Esophagus muscularis mucosa (tissue), 4 donors: ENCODE results near the gene TMEM222. TPM values are rescaled to one million over a fixed set of nuclear protein-coding genes. Genes with fewer than 3 reads are reported as not detected.

Experiments
- DNase-seq: peaks from one replicate; pipeline ENCODE4 v3.0.0-alpha.2; 2017; ENCODE audit errors: extremely low spot score
- H3K27ac ChIP-seq, 4 donors: fragments of 200-600 bp; sonication (generic); replicated peaks in 1 of 4; 1 replicate in 3 of 4; 2 replicates in 1 of 4; pipeline ENCODE4 v1.5.1; 2016 to 2019; ENCODE audit warnings: mild to moderate bottlenecking in 1 of 4
- H3K27me3 ChIP-seq, 4 donors: fragments of 200-600 bp; sonication (generic); one replicate each; pipeline versions ENCODE4 v1.5.1 to v1.6.0; 2016 to 2019
- H3K36me3 ChIP-seq, 4 donors: fragments of 200-600 bp; sonication (generic); one replicate each; pipeline ENCODE4 v1.5.1; 2016 to 2019
- H3K4me1 ChIP-seq, 4 donors: fragments of 200-600 bp; sonication (generic); one replicate each; pipeline ENCODE4 v1.5.1; 2016 to 2019
- H3K4me3 ChIP-seq, 4 donors: fragments of 200-600 bp; sonication (generic); 1 replicate in 2 of 4; 2 replicates in 2 of 4; pipeline ENCODE4 v1.5.1; 2016 to 2019; ENCODE audit warnings: mild to moderate bottlenecking in 4 of 4, moderate library complexity in 1 of 4
- H3K9me3 ChIP-seq, 4 donors: fragments of 200-600 bp; sonication (generic); 1 replicate in 3 of 4; 2 replicates in 1 of 4; pipeline ENCODE4 v1.5.1; 2016 to 2019
- CTCF ChIP-seq, 3 experiments: fragments of 200-600 bp in 2 of 3; fragments of 450-650 bp in 1 of 3; sonication (generic) in 2 of 3; IDR thresholded peaks; one replicate each; pipeline ENCODE4 v1.5.1; 2017 to 2019; ENCODE audit warnings: antibody characterized with exemption in 3 of 3, mild to moderate bottlenecking in 2 of 3, moderate library complexity in 1 of 3
- EP300 ChIP-seq: sonication (generic); formaldehyde crosslinking; IDR thresholded peaks from one replicate; pipeline ENCODE4 v1.6.1; 2017; ENCODE audit warnings: antibody characterized with exemption
- POLR2A ChIP-seq: fragments of 450-650 bp; IDR thresholded peaks from one replicate; pipeline ENCODE4 v1.6.1; 2017; ENCODE audit warnings: antibody characterized with exemption, moderate library complexity, mild to moderate bottlenecking, low read depth
- POLR2AphosphoS5 ChIP-seq, 2 donors: sonication (generic); formaldehyde crosslinking; IDR thresholded peaks; one replicate each; pipeline ENCODE4 v1.6.1; 2017; ENCODE audit warnings: antibody characterized with exemption in 2 of 2
- WGBS: methylation state at CpG from one replicate; pipeline ENCODE4 v1.1.5; 2018; 5-methylcytosine and 5-hydroxymethylcytosine counted together
- intact Hi-C: fragments of 100-400 bp; cut with DNase I; formaldehyde crosslinking; loops from one replicate; pipeline ENCODE4 v1.15.1; 2023
- total RNA-seq, 4 donors: library from RNA; depleted of rRNA; stranded (reverse); fragments of >200 nt; gene quantifications; one replicate each; pipeline versions ENCODE4 v1.1.0 to v1.2.1, GENCODE V29; 2016

TMEM222 gene
- total RNA-seq, 4 donors from 2014 or later: 23.3 to 35.3 (median 31.8) TPM

- DNase-seq: peak; percentile 95
- H3K27ac ChIP-seq: peak overlapping the region; percentile 87 to 96 (median 92)
- H3K36me3 ChIP-seq: peaks cover 33 to 86% (median 78%) of the 10 kb centered on the region in 4 donors
- 38% methylated on average over 4 of the region's 5 CpGs for WGBS
- intact Hi-C loops: loop anchor here (1.0 to 5.0 kb wide), 3 partner anchors 56 to 307 kb away; no protein-coding TSS in a partner anchor
- TF ChIP-seq POLR2AphosphoS5 (IDR thresholded peaks at IDR 0.05): peak in 1 of 2 donors; percentile 73
- TF ChIP-seq POLR2A: no peak
- TF ChIP-seq CTCF (IDR thresholded peaks at IDR 0.05): peak in 2 of 3 experiments; percentile 98 to 100
- H3K4me3 ChIP-seq: no peak overlapping the region
- no peaks in the 10 kb centered on the region for H3K27me3 ChIP-seq
- H3K4me1 ChIP-seq: peaks cover 34 to 50% (median 48%) of the 10 kb centered on the region in 4 donors
- no peaks in the 10 kb centered on the region for H3K9me3 ChIP-seq
Measured at GRCh38 chr1:27300341-27301051, 21.5 kb upstream of the TMEM222 start.

- intact Hi-C loops: loop anchor here (1.0 to 5.0 kb wide), 3 partner anchors 56 to 306 kb away; no protein-coding TSS in a partner anchor
- no peaks in the 10 kb centered on the region for H3K9me3 ChIP-seq
- H3K36me3 ChIP-seq: peaks cover 33 to 86% (median 78%) of the 10 kb centered on the region in 4 donors
- H3K27me3 ChIP-seq: no peaks in the 10 kb centered on the region
- 67% methylated on average over 5 of the region's 8 CpGs for WGBS
- DNase-seq: no peak
- peaks cover 34 to 50% (median 48%) of the 10 kb centered on the region in 4 donors for H3K4me1 ChIP-seq
- H3K27ac ChIP-seq: peak overlapping the region; percentile 87 to 96 (median 92)
- TF ChIP-seq CTCF (IDR thresholded peaks at IDR 0.05) (peak in 1 of 3 experiments; percentile 25), POLR2AphosphoS5 (IDR thresholded peaks at IDR 0.05) (no peak)
- H3K4me3 ChIP-seq: no peak overlapping the region
Measured at GRCh38 chr1:27301052-27301422, 20.9 kb upstream of the TMEM222 start.

- 65% methylated on average over 8 of the region's 10 CpGs for WGBS
Measured at GRCh38 chr1:27301582-27302199, 20.3 kb upstream of the TMEM222 start.

DNA sequence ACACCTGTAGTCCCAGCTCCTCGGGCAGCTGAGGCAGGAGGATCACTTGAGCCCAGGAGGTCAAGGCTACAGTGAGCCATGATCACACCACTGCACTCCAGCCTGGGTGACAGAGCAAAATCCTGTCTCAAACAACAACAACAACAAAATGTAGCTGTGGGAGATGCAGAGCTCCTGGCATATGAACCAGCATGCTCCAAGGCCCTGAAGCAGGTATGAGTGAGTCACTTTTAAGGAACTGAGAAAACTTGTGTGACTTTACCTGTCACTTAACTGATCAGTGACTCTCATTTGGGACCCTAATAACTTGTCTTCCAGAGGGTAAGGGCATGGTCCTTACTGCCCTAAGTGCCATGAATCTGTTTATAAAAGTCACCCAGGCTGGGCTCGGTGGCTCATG lies 19.4 kb upstream of the TMEM222 start:
- Histone ChIP-seq H3K4me1 (peaks cover 30 to 41% (median 39%) of the 10 kb centered on the region in 4 donors), H3K4me3 (no peak overlapping the region), H3K36me3 (peaks cover 30 to 88% (median 76%) of the 10 kb centered on the region in 4 donors), H3K27me3 (no peaks in the 10 kb centered on the region), H3K9me3 (no peaks in the 10 kb centered on the region), H3K27ac (peak overlapping the region in 1 of 4 donors; percentile 93)
- 100% methylated on average over 2 of the region's 2 CpGs for WGBS
- TF ChIP-seq POLR2A (no peak), EP300 (no peak), POLR2AphosphoS5 (IDR thresholded peaks at IDR 0.05) (no peak), CTCF (IDR thresholded peaks at IDR 0.05) (no peak)
- no peak for DNase-seq
- intact Hi-C loops: loop anchor here (5.0 kb wide), 1 partner anchor 305 kb away; no protein-coding TSS in a partner anchor

More at GRCh38 chr1:27301582-27302199, 20.3 kb upstream of the TMEM222 start:
- H3K27ac ChIP-seq: peak overlapping the region; percentile 87 to 96 (median 92)
- intact Hi-C loops: loop anchor here (1.0 to 5.0 kb wide), 3 partner anchors 55 to 306 kb away; no protein-coding TSS in a partner anchor
- no peak overlapping the region for H3K4me3 ChIP-seq
- H3K9me3 ChIP-seq: no peaks in the 10 kb centered on the region
- peaks cover 34 to 50% (median 48%) of the 10 kb centered on the region in 4 donors for H3K4me1 ChIP-seq
- TF ChIP-seq EP300: no peak
- TF ChIP-seq POLR2AphosphoS5 (IDR thresholded peaks at IDR 0.05): no peak
- TF ChIP-seq CTCF (IDR thresholded peaks at IDR 0.05): no peak
- TF ChIP-seq POLR2A: no peak
- no peak for DNase-seq
- H3K27me3 ChIP-seq: no peaks in the 10 kb centered on the region
- peaks cover 37 to 87% (median 79%) of the 10 kb centered on the region in 4 donors for H3K36me3 ChIP-seq
